CD4-positive, alpha-beta T cell treated with Interferon gamma for 1 hour (primary cell): Measurements from ENCODE around the gene NARS2.

Experiments
- DNase-seq: peaks from one replicate; pipeline ENCODE4 v3.0.0-alpha.2; 2020

NARS2 gene

DNA sequence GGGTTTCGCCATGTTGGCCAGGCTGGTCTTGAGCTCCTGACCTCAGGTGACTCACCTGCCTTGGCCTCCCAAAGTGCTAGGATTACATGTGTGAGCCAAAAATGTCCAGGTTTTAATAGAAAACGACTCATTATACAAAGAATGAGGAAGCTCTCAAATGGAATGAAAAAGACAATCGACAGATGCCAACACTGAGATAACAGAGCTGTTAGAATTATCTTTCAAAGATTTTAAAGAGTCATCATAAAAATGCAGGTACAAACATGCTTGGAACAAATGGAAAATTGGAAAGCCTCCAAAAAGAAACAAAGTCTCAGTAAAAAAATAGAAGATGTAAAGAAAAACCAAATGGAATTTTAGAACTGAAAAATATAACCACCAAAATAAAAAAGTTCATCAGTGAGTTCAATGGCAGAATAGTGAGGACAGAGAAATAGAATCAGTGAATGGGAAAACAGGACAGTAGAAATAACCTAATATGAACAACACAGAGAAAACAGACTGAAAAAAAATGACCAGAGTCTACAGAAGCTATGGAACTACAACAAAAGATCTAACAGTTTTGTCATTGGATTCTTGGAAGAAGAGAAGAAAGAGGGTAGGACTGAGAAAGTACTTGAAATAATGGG is 168.0 kb downstream of the NARS2 start:
- DNase-seq = no peak

DNA sequence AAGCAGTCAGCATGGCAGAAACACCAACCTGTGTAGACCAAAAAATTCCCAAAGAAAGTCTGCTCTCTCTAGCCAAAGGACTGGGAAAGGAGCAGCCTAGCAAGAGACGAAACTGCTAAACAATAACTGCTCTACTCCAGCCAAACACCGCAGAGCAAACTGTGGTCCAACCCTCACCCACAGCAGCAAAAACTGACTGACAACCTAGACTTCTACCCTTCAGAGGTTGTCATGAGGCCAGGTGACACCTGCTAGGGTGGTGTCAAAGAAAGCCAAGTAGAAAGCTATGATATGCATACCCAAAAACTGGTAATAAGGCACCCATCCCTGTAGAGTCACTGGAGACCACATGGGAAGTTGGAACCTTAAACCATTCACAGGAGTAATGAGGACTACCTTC is 168.9 kb downstream of the NARS2 start:
- DNase-seq = no peak

DNA sequence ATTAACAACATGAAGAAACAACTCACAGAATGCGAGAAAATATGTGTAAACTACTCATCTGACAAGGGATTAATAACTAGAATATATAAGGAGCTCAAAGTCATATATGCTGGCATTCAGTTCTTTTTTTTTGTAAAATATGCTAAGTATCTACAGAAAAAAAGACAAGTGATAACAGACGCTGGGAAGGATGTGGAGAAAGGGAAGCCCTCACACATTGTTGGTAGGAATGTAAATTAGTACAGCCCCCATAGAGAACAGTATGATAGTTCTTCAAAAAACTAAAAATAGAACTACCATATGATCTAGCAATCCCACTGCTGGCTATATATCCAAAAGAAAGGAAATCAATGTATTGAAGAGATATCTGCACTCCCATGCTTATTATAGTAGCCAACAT is 170.9 kb downstream of the NARS2 start:
- DNase-seq = no peak

DNA sequence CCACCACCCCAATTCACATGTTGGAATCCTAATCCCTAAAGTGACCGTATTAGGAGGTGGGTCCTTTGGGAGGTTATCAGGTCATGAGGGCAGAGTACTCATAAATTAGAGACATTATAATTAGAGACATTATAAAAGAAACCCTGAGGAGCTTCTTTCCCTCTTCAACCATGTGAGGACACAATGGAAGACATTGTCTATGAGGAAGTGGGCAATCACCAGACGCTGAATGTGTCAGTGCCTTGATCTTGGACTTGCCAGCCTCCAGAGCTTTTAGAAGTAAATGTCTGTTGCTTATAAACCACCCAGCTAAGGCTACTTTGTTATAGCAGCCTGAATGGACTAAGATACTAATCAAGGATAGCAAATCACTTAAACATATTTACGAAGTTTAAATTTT is 171.8 kb downstream of the NARS2 start:
- DNase-seq = no peak

DNA sequence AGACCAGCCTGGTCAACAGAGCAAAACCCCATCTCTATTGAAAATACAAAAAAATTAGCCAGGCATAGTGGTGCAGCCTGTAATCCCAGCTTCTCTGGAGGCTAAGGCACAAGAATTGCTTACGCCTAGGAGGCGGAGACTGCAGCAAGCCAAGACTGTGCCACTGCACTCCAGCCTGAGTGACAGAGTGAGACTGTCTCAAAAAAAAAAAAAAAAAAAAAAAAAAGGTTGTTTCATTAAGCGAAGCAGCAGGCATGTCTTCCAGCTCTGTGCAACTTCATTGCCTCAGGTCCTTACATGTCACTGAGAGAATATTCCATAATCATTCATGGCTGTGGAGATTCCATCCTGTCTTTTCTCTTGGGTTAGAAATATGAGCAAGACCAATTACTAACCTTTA is 174.0 kb downstream of the NARS2 start:
- no peak for DNase-seq

DNA sequence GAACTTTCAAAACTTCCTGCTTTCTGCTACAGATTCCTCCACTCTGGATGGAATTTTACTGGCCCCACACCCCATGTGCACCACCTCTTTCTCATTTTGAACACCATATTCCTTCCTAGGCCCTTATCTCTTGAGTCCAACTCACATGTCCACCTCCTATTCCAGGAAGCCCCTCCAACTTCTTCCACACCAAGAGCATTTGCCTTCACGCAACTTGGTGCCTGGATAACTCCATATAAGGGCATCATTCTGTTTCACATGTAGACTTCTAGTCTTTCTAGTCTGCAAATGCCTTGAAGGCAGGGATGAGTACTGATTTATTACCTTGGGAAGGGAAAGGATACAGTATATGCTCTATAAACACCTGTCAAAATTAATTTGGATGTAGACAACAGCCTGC is 174.5 kb downstream of the NARS2 start:
- DNase-seq = no peak

DNA sequence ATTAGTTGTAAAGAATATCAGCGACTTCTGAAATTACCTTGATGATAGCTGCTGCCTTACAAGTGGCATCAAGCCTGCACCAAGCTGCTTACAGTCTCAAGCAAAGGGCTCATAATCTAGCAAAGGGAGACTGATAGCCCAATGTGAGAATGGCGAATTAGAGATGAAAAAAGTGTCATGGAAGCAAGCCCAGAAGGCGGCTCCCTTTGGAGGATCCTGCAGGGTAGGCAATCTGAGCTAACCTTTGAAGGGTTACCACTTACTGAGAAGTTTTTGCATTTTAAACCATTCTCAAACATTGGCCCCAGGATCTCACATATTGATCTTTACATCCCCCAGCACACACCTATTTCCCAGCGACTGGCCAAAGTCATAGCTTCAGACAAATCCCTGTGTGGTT is 175.5 kb downstream of the NARS2 start:
- DNase-seq = no peak

DNA sequence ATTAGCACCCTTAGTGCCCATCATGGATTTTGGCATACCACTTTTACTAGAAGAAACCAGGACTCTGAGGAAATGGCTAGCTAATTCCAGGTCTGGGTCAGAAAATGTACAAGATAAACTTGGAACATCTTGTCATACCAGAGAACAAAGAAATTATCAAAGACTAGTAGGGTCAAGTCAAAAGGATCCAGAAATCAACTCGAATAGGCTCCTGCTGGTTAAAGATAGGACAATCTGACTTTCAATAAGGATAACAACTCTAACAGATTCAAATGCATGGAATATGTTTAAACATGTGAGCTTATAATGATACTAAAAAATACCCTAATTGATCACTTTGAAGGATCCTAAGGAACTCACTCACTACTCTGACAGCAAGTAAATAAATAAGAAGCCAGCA is 175.9 kb downstream of the NARS2 start:
- DNase-seq = no peak

DNA sequence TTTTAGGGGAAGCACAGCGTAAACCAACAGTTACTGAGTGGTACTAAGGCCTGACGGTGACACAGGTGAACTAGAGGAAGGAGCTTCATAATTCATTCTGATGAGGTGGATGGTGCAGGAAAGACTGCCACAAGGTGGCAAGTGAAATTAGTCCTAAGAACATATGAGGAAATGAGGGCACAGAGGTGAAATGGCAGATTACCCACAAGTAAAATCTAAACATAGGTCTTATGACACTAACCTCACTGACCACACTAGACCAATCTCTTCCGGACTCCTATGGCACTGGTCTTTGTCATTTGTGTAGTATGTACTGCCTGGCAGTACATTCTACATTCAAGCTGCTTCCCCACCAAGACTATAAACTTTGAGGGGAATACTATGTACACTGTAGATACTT is 177.3 kb downstream of the NARS2 start:
- DNase-seq = no peak

DNA sequence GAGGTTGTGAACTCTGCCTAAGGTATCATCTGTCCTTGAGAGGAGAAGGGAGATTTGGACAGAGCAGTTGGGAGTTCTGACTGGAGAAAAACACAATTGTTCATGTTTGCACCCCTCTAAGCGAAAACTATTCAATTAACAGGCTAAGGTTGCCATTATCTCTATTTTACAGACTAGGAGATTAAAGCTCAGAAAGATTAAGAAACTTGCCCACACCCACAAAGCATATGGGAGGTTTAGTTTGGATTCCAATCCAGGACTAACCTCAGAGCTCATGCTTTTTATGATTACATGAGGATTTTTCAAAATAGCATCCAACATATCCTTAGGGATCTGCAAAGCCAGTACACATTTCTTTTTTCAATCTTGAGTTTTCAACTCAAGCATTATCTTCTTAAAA is 179.1 kb downstream of the NARS2 start:
- DNase-seq = no peak

DNA sequence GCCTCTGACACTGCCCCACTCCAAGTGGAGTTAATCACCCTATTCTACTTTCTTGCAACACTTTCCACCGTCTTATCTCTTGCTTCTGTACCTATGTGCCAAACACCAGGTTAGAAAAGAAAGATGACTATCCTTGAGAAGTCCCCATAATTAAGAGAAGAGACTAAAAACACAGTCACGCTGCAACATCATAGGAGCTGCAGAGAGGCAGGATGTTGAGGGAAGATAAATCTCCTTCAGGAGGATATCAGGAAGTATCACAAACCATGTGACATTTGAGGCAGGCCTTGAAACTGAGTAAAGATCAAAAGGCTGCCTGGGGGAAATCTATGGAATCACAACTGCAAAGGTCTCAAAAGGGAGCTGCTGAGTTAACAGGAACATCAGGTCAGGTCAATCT is 181.8 kb downstream of the NARS2 start:
- no peak for DNase-seq

DNA sequence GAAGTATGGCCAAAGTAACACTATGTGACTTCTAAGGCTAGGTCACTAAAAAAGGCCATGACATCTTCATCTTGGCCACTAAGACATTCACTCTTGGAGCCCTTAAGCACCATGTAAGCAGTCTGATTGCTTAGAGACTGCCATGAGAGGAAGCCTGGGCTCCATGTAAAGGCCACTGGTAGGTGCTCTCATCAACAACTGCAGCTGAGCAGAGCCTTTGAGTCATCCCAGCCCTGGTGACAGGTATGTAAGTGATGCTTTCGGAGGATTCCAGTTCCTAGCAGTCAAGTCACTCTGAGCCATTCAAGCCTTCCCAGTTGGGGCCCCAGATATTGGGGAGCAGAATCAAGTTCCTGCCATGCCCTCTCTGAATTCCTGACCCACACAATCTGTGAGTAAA is 183.2 kb downstream of the NARS2 start:
- no peak for DNase-seq

DNA sequence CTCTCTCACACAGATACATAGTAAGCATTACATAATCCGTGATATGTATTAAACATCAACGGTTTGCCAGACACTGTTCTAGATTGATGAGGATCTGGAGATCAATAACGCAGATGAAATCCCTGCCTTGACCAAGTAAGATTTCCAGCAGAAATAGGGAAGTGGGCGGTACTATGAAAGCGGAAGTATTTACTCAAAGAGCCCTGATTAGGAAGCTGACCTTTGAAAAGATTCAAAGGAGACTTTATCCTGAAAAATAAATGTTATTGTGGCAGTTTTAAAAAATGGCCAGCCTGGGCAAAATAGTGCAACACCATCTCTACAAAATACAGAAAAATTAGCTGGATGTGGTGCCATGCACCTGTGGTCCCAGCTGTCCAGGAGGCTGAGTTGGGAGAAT is 183.9 kb downstream of the NARS2 start:
- DNase-seq = no peak

DNA sequence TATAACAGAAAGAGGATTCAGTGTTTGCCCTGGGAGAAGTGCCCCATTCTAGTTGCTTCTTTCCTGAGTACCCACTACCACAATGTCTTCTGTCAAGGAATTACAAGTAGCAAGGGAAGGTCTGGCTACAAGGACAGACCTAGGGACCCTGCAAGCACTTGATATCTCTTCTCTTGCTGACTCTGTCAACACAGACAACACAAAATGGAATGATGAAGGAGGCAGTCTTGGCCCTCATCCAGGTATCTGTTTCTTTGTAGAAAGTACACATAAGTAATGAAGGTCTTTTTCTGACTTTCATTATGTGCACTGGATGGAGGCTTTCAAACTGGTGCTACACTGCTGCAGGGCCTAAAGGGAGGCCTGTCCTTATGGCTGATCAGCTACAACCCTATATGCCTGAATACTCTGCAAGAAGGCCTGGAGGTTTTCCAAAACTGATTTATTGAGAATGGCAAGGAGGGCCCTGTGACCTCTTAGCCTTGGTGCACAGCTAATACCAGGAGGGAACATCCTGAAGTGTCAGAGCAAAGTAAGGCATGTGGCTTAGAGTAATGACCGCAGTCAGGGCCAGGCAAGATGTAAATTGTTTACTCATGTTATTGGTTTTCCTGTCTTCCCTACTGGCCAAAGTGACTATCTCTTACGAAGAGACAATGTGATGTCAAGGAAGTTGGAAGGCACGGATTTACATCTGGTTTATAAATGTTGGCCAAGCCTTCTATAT is 188.3 kb downstream of the NARS2 start:
- DNase-seq = no peak
